Measurements from ENCODE around the gene PCED1B. TPM values are rescaled to one million over a fixed set of nuclear protein-coding genes. Genes with fewer than 3 reads are reported as not detected.

Gene PCED1B
- total RNA-seq, 1 donor from 2014 or later: 4.8 TPM

- Histone ChIP-seq H3K27me3 (ENCODE audit: control insufficient read depth, insufficient read depth, low read length) (no peaks in the 10 kb centered on the region), H3K36me3 (ENCODE audit: control insufficient read depth, insufficient read depth, low read length) (no peaks in the 10 kb centered on the region), H3K4me3 (ENCODE audit: low read depth, low read length) (no peak overlapping the region)
- DNase-seq (ENCODE audit: low read depth): no peak
- TF ChIP-seq CTCF (IDR thresholded peaks at IDR 0.05; ENCODE audit: insufficient read depth, low read length, poor library complexity, severe bottlenecking): no peak
Measured at GRCh38 chr12:47065546-47065945, 13.9 kb upstream of the PCED1B start.

GRCh38 chr12:47066278-47067025, 13.0 kb upstream of the PCED1B start:
- Histone ChIP-seq H3K36me3 (ENCODE audit: control insufficient read depth, insufficient read depth, low read length) (no peaks in the 10 kb centered on the region), H3K4me3 (ENCODE audit: low read depth, low read length) (no peak overlapping the region), H3K27me3 (ENCODE audit: control insufficient read depth, insufficient read depth, low read length) (no peaks in the 10 kb centered on the region)
- TF ChIP-seq CTCF (IDR thresholded peaks at IDR 0.05; ENCODE audit: insufficient read depth, low read length, poor library complexity, severe bottlenecking): no peak
- no peak for DNase-seq (ENCODE audit: low read depth)

- Histone ChIP-seq H3K27me3 (ENCODE audit: control insufficient read depth, insufficient read depth, low read length) (no peaks in the 10 kb centered on the region), H3K4me3 (ENCODE audit: low read depth, low read length) (no peak overlapping the region), H3K36me3 (ENCODE audit: control insufficient read depth, insufficient read depth, low read length) (no peaks in the 10 kb centered on the region)
- no peak for TF ChIP-seq CTCF (IDR thresholded peaks at IDR 0.05; ENCODE audit: insufficient read depth, low read length, poor library complexity, severe bottlenecking)
- DNase-seq (ENCODE audit: low read depth): no peak
Measured at GRCh38 chr12:47067176-47067575, 12.2 kb upstream of the PCED1B start.

DNA sequence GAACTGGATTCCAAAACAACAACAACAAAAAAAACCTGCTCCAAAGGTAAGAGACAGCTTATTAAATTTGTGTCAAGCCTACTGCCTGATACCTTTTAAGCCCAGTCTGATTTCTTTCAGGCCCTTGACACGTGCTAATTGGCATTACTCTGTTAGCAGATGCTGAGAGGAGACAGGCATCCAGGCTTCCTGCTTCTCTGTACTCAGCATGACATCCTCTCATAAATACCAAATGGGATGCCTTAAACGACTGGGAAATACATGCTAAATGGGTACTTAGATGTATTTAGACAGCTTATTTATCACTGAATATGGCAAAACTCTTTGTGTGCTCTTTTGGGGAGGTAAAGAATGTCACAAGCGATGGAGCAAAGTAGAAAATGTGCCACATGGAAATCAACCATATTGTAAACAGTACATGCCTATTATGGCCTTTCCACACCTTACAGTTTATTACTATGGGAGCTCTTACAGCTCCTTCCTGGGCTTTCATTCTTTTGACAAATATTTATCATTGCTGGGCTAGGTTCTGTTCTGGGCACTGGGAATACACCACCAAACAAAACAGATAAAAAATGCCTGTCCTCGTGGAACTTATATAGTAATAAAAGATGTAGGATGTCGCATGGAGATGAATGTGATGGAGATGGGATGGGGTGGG, 11.5 kb upstream of the PCED1B start:
- no peaks in the 10 kb centered on the region for H3K36me3 ChIP-seq (ENCODE audit: control insufficient read depth, insufficient read depth, low read length)
- no peak overlapping the region for H3K4me3 ChIP-seq (ENCODE audit: low read depth, low read length)
- H3K27me3 ChIP-seq (ENCODE audit: control insufficient read depth, insufficient read depth, low read length): no peaks in the 10 kb centered on the region
- TF ChIP-seq CTCF (IDR thresholded peaks at IDR 0.05; ENCODE audit: insufficient read depth, low read length, poor library complexity, severe bottlenecking): no peak
- DNase-seq (ENCODE audit: low read depth): no peak

DNA sequence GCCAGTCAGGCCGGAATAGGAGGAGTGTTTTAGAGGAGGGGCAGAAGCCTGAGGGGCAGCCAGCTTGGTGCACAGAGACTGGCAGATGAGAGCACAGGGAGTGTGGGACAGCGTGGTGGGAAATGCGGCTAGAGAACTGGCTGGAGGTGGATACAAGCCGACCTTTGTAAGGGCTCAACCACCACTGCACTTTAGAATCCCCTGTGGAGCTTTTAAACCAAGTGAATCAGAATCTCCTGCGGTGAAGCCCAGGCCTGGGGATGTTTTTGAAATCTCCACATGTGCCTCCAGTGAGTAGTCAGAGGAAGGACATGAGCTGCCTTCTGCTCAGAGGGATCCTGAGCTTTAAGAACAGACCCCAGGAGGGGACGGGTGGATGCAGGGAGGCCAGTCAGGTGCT, 10.9 kb upstream of the PCED1B start:
- DNase-seq (ENCODE audit: low read depth): no peak
- Histone ChIP-seq H3K27me3 (ENCODE audit: control insufficient read depth, insufficient read depth, low read length) (no peaks in the 10 kb centered on the region), H3K4me3 (ENCODE audit: low read depth, low read length) (no peak overlapping the region), H3K36me3 (ENCODE audit: control insufficient read depth, insufficient read depth, low read length) (no peaks in the 10 kb centered on the region)
- no peak for TF ChIP-seq CTCF (IDR thresholded peaks at IDR 0.05; ENCODE audit: insufficient read depth, low read length, poor library complexity, severe bottlenecking)

Measured in kidney epithelial cell (primary cell).